Psoas muscle (tissue), 8 donors: Measurements from ENCODE around the gene INTS2. TPM values are rescaled to one million over a fixed set of nuclear protein-coding genes. Genes with fewer than 3 reads are reported as not detected.
"Not testable (repeated sequence)": the region's sequence is repeated elsewhere in the genome, so short reads cannot be mapped to it uniquely, and the experiment has no call there.

Experiments used
- ATAC-seq, 4 donors: fragments of 200-7000 bp; cut with Tn5 transposase; one replicate each; pipeline ENCODE4 v1.9.1; 2020; ENCODE audit warnings: moderate library complexity in 3 of 4, mild to moderate bottlenecking in 2 of 4
- DNase-seq, 2 donors: peaks; one replicate each; pipeline ENCODE4 v3.0.0-alpha.2; 2020
- H3K27ac ChIP-seq: fragments of 200-600 bp; one replicate; pipeline ENCODE4 v1.8.0; 2022
- H3K27me3 ChIP-seq, 3 donors: fragments of 200-600 bp in 1 of 3; one replicate each; pipeline versions ENCODE4 v1.6.1 to v1.8.0; 2013 to 2022; ENCODE audit warnings: low read length in 2 of 3, mild to moderate bottlenecking in 2 of 3, moderate library complexity in 1 of 3; ENCODE audit not compliant: insufficient read depth in 3 of 3
- H3K36me3 ChIP-seq, 2 donors: fragments of 200-600 bp in 1 of 2; one replicate each; pipeline versions ENCODE4 v1.6.1 to v1.8.0; 2013 to 2022; ENCODE audit warnings: low read depth in 1 of 2, mild to moderate bottlenecking in 1 of 2, moderate library complexity in 1 of 2; ENCODE audit not compliant: insufficient read depth in 1 of 2
- H3K4me1 ChIP-seq: fragments of 200-600 bp; one replicate; pipeline ENCODE4 v1.8.0; 2022
- H3K4me3 ChIP-seq: fragments of 200-600 bp; one replicate; pipeline ENCODE4 v1.8.0; 2022; ENCODE audit warnings: mild to moderate bottlenecking
- H3K9me3 ChIP-seq: fragments of 200-600 bp; one replicate; pipeline ENCODE4 v1.8.0; 2022
- CTCF ChIP-seq: fragments of 200-600 bp; IDR thresholded peaks from one replicate; pipeline ENCODE4 v1.8.0; 2022; ENCODE audit warnings: antibody characterized with exemption
- WGBS, 3 donors: extraction: QIAGEN DNeasy Blood & Tissue Kit; methylation state at CpG; one replicate each; pipeline versions ENCODE4 v1.1.6 to v1.1.7; 2013; 5-methylcytosine and 5-hydroxymethylcytosine counted together
- intact Hi-C, 2 donors: fragments of 100-400 bp; cut with DNase I; formaldehyde crosslinking; loops; one replicate each; pipeline versions ENCODE4 v1.11.0 to v1.14.2; 2022
- polyA plus RNA-seq, 3 donors: library from polyadenylated mRNA; stranded (reverse); fragments of 200-250 nt; gene quantifications; one replicate each; pipeline ENCODE4 v1.2.3, GENCODE V29; 2013
- total RNA-seq, 4 donors: library from RNA; stranded (reverse); fragmentation: NEBNext Ultra II Directional in 2 of 4; extraction: Animal tissue kit (Norgen Biotek cat#: 25700) in 2 of 4; gene quantifications; one replicate each; pipeline versions ENCODE4 v1.2.1 to v1.2.4, GENCODE V29; 2021 to 2023
- donor health status: healthy with polysubstance abuse.
- donor health status: DM: no; HTN: no; CAD: no; lungs with moderate emphysema.
- donor health status: Bipolar disorder and iron deficiency.
- donor health status: healthy.
- donor health status: DM: yes; HTN: yes; CAD: no.
- donor health status: DM: no; HTN: no; CAD: no.
- donor health status: DM: no; HTN: no; CAD: no.
- donor health status: DM: yes; HTN: yes; CAD: no.

INTS2 gene
- total and polyA plus RNA-seq, 7 donors = 1.3 to 8.0 (median 6.6) TPM

GRCh38 chr17:61946359-61946758 is 18.6 kb upstream of the INTS2 start:
- no peak for TF ChIP-seq CTCF
- DNase-seq (no peak), ATAC-seq (no peak)
- H3K27me3 ChIP-seq = no peaks in the 10 kb centered on the region
- H3K4me3 ChIP-seq = no peak overlapping the region
- no peak overlapping the region for H3K27ac ChIP-seq
- no peaks in the 10 kb centered on the region for H3K9me3 ChIP-seq
- H3K4me1 ChIP-seq = peaks cover 5% of the 10 kb centered on the region
- 77 to 81% (median 79%) methylated on average over 2 of the region's 2 CpGs for WGBS, 3 donors
- intact Hi-C loops = loop anchor here in 1 of 2 donors (10.0 kb wide), 1 partner anchor 88 kb away; no protein-coding TSS in a partner anchor
- H3K36me3 ChIP-seq = peaks cover 4 to 85% of the 10 kb centered on the region in 2 donors

DNA sequence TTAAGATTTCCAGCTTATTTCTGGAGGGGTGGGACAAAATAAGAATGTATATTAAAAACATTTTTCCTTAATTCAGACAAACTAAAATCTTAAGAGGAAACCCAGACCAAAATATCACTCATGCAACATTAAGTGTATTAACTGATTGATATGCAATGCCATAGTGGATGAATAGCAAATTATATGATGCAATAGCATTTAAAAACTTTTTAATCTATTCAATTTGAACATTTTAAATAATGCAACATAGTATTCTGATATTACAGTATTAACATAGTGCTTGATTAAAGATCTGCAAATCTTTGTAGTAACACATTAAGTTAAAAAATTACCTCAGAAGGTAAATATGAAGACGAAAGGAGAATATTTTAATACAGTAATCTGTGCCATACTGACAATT is 15.3 kb upstream of the INTS2 start:
- Histone ChIP-seq H3K9me3 (no peaks in the 10 kb centered on the region), H3K27me3 (no peaks in the 10 kb centered on the region), H3K4me3 (no peak overlapping the region), H3K4me1 (peaks cover 5% of the 10 kb centered on the region), H3K27ac (peak overlapping the region; percentile 34), H3K36me3 (peaks cover 0 to 53% of the 10 kb centered on the region in 2 donors)
- 95 to 96% (median 95%) methylated on average over 1 of the region's 1 CpG for WGBS, 3 donors
- no peak for TF ChIP-seq CTCF
- no peak for ATAC-seq
- intact Hi-C loops = loop anchor here (5.0 to 10.0 kb wide), 2 partner anchors 49 to 92 kb away; no protein-coding TSS in a partner anchor
- no peak for DNase-seq

DNA sequence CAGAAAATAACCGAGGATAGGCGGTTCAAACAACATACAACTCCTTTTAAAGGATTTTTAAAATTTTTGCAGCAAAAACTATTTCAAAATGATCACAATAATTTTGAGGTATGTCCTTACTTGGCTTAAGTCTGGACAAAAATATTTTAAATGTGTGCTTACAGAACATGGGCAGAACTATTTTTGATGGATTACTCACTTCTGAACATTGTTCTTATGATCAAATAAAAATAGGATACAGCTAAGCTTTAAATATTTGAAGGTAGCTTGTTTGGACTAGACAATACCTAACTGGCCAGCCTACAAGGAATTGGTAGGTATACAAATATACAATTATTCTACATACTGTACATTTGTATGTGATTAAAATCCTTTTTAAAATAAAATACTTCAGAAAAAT is 14.3 kb upstream of the INTS2 start:
- H3K36me3 ChIP-seq = peaks cover 0 to 42% of the 10 kb centered on the region in 2 donors
- peak in 2 of 4 donors; percentile 44 to 59 for ATAC-seq
- H3K27ac ChIP-seq = peak overlapping the region; percentile 34
- WGBS, 3 donors = 90 to 91% (median 91%) methylated on average over 2 of the region's 2 CpGs
- intact Hi-C loops = loop anchor here (5.0 to 10.0 kb wide), 2 partner anchors 50 to 93 kb away; no protein-coding TSS in a partner anchor
- no peaks in the 10 kb centered on the region for H3K27me3 ChIP-seq
- peaks cover 5% of the 10 kb centered on the region for H3K4me1 ChIP-seq
- H3K4me3 ChIP-seq = no peak overlapping the region
- no peak for TF ChIP-seq CTCF
- no peaks in the 10 kb centered on the region for H3K9me3 ChIP-seq
- DNase-seq = no peak

- Histone ChIP-seq H3K4me1 (peaks cover 14% of the 10 kb centered on the region), H3K9me3 (no peaks in the 10 kb centered on the region), H3K27ac (peak overlapping the region; percentile 89), H3K4me3 (peak overlapping the region; percentile 89), H3K36me3 (peaks cover 2 to 26% of the 10 kb centered on the region in 2 donors), H3K27me3 (no peaks in the 10 kb centered on the region)
- no peak for TF ChIP-seq CTCF
- DNase-seq = no peak
- intact Hi-C loops = loop anchor here (5.0 kb wide), 1 partner anchor 139 kb away; the partner anchor contains the start of gene MED13 (in 2 of the 2)
- no peak for ATAC-seq
- 42 to 45% (median 43%) methylated on average over 4 of the region's 4 CpGs for WGBS, 3 donors
Measured at GRCh38 chr17:61928101-61928436, 287 bp upstream of the INTS2 start.

- intact Hi-C loops = loop anchor here (5.0 kb wide), 1 partner anchor 140 kb away; the partner anchor contains the start of gene MED13 (in 2 of the 2)
Measured at GRCh38 chr17:61926826-61927207, 965 bp downstream of the INTS2 start.

GRCh38 chr17:61915162-61915561 is 12.6 kb downstream of the INTS2 start:
- intact Hi-C loops, H3K4me3 ChIP-seq, DNase-seq, H3K9me3 ChIP-seq, H3K27me3 ChIP-seq, ATAC-seq, H3K4me1 ChIP-seq, H3K27ac ChIP-seq: not testable (repeated sequence)
- H3K36me3 ChIP-seq = peaks cover 3 to 78% of the 10 kb centered on the region in 2 donors
- 96 to 97% (median 96%) methylated on average over 15 of the region's 15 CpGs for WGBS, 3 donors

More at GRCh38 chr17:61926826-61927207, 965 bp downstream of the INTS2 start:
- WGBS, 3 donors = 11 to 17% (median 13%) methylated on average over 4 of the region's 4 CpGs
- peak overlapping the region; percentile 89 for H3K4me3 ChIP-seq
- H3K4me1 ChIP-seq = peaks cover 14% of the 10 kb centered on the region
- peaks cover 2 to 39% of the 10 kb centered on the region in 2 donors for H3K36me3 ChIP-seq
- no peak for TF ChIP-seq CTCF
- ATAC-seq = peak; percentile 5 to 69 (median 48)
- no peaks in the 10 kb centered on the region for H3K9me3 ChIP-seq
- no peaks in the 10 kb centered on the region for H3K27me3 ChIP-seq
- DNase-seq = no peak
- peak overlapping the region; percentile 89 for H3K27ac ChIP-seq
